Measurements from ENCODE around the gene ZKSCAN8. TPM values are rescaled to one million over a fixed set of nuclear protein-coding genes. Genes with fewer than 3 reads are reported as not detected.

The ZKSCAN8 gene
- total RNA-seq, 1 experiment from 2014 or later: 20.7 TPM

DNA sequence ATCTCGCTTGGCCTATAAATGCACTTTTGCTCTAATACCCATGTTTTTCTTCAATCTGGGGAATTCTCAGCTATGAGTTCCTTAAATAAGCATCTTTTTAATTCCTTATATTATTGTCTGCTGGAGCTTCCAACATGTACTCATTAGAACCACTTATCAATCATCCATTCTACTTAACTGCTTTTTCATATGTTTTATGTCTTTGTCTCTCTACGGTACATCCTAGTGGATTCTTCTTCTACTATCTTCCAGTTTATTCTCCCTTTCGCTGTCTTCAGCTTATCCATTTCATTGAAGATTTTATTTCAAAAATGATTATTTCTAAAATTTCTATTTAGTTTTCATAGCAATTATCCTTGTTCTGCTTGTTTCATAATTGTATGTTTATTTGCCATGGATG lies 29.7 kb upstream of the ZKSCAN8 start:
- ChIA-PET POLR2A (interaction anchor here (0.9 kb wide), 1 partner anchor 12 kb away, joined by 3 read pairs; the partner anchor contains the start of gene ZSCAN16), CTCF (no interaction called here), RAD21 (ENCODE audit: low non-redundant PET in 1 of 2, low total read pairs in 2 of 2, uncharacterized antibody in 2 of 2, unreplicated experiment in 2 of 2) (no interaction called here)
- TF ChIP-seq, protein P1, sequence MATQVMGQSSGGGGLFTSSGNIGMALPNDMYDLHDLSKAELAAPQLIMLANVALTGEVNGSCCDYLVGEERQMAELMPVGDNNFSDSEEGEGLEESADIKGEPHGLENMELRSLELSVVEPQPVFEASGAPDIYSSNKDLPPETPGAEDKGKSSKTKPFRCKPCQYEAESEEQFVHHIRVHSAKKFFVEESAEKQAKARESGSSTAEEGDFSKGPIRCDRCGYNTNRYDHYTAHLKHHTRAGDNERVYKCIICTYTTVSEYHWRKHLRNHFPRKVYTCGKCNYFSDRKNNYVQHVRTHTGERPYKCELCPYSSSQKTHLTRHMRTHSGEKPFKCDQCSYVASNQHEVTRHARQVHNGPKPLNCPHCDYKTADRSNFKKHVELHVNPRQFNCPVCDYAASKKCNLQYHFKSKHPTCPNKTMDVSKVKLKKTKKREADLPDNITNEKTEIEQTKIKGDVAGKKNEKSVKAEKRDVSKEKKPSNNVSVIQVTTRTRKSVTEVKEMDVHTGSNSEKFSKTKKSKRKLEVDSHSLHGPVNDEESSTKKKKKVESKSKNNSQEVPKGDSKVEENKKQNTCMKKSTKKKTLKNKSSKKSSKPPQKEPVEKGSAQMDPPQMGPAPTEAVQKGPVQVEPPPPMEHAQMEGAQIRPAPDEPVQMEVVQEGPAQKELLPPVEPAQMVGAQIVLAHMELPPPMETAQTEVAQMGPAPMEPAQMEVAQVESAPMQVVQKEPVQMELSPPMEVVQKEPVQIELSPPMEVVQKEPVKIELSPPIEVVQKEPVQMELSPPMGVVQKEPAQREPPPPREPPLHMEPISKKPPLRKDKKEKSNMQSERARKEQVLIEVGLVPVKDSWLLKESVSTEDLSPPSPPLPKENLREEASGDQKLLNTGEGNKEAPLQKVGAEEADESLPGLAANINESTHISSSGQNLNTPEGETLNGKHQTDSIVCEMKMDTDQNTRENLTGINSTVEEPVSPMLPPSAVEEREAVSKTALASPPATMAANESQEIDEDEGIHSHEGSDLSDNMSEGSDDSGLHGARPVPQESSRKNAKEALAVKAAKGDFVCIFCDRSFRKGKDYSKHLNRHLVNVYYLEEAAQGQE (IDR thresholded peaks at IDR 0.05; ENCODE audit: low read depth): no peak
- TF ChIP-seq POLR2A (IDR thresholded peaks at IDR 0.05; ENCODE audit: borderline replicate concordance, extremely low read depth, insufficient read depth, insufficient read length): no peak
- no peak for TF ChIP-seq ZBTB33 (IDR thresholded peaks at IDR 0.05; ENCODE audit: extremely low read depth, insufficient replicate concordance, low read length)
- no peak for TF ChIP-seq ZNF274 (IDR thresholded peaks at IDR 0.05; ENCODE audit: low read depth, low read length)
- TF ChIP-seq SRF (IDR thresholded peaks at IDR 0.05; ENCODE audit: low read depth): no peak
- TF ChIP-seq ZFX (IDR thresholded peaks at IDR 0.05): no peak
- no peak overlapping the region for H3K9ac ChIP-seq (ENCODE audit: low read length)
- BruUV-seq (replicated peaks): no TSS peak
- no peak overlapping the region for H3K4me3 ChIP-seq (replicated peaks in 1 of 2; ENCODE audit: low read depth in 1 of 2, low read length in 2 of 2)
- peaks cover 4% of the 10 kb centered on the region in 2 experiments; a peak in 1 of 4 replicates for H3K36me3 ChIP-seq (ENCODE audit: control insufficient read depth in 1 of 2, insufficient read depth in 2 of 2, low read length in 2 of 2)
- no peaks in the 10 kb centered on the region for H3K9me2 ChIP-seq (ENCODE audit: insufficient read depth)
- H3K4me2 ChIP-seq (ENCODE audit: low read length): no peak overlapping the region
- intact Hi-C loops (cut with micrococcal nuclease): no loop called here
- H4K20me1 ChIP-seq (ENCODE audit: insufficient read depth): no peaks in the 10 kb centered on the region
- no peaks in the 10 kb centered on the region for H3K4me1 ChIP-seq (ENCODE audit: control insufficient read depth in 1 of 2, insufficient read depth in 2 of 2, low read length in 2 of 2)
- no peaks in the 10 kb centered on the region for H3K9me3 ChIP-seq (ENCODE audit: control insufficient read depth in 1 of 2, insufficient read depth in 1 of 2, low read depth in 1 of 2, low read length in 2 of 2)
- H2AFZ ChIP-seq (ENCODE audit: low read depth, low read length, poor library complexity, severe bottlenecking): no peak overlapping the region
- no peak overlapping the region for H3K27ac ChIP-seq (ENCODE audit: low read depth, low read length)
- no peaks in the 10 kb centered on the region for H3K27me3 ChIP-seq (ENCODE audit: insufficient read depth, low read length)
- DNase-seq (ENCODE audit: low read depth, low spot score) (no peak), ATAC-seq (no peak)
- no peaks in the 10 kb centered on the region for H3K79me2 ChIP-seq (ENCODE audit: insufficient read depth, low read length)

Data from HCT116 (cell line).